ENCODE data around the gene CCDC81.

DNA sequence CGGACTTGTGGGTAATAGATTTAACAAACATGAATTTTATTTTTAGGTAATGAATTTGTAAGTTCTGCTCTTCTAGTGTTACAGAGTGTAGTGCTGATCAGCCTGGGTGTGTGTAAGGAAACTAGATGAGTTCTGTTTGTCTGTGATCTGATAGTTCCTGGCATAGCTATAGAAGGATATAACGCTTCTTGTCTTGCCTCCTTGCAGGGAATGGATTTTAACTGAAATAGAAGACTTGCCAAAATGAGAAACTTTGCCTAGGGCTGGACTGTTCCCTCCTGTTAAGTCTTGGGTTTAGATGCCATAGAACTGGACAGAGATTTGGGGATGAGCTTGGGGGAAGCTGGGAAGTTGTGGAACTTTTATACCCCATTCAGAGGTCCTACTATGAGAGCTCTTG lies 11.6 kb downstream of the CCDC81 start:
- TF ChIP-seq CEBPB (tag; IDR thresholded peaks at IDR 0.05) (no peak), TBP (optimal IDR thresholded peaks at IDR 0.05; ENCODE audit: low read depth, low read length) (no peak), MXI1 (IDR thresholded peaks at IDR 0.05; ENCODE audit: low read depth, low read length) (no peak), PRMT5 (CRISPR knock-in tag; IDR thresholded peaks at IDR 0.05) (no peak)
- TF ChIP-seq, protein P1, sequence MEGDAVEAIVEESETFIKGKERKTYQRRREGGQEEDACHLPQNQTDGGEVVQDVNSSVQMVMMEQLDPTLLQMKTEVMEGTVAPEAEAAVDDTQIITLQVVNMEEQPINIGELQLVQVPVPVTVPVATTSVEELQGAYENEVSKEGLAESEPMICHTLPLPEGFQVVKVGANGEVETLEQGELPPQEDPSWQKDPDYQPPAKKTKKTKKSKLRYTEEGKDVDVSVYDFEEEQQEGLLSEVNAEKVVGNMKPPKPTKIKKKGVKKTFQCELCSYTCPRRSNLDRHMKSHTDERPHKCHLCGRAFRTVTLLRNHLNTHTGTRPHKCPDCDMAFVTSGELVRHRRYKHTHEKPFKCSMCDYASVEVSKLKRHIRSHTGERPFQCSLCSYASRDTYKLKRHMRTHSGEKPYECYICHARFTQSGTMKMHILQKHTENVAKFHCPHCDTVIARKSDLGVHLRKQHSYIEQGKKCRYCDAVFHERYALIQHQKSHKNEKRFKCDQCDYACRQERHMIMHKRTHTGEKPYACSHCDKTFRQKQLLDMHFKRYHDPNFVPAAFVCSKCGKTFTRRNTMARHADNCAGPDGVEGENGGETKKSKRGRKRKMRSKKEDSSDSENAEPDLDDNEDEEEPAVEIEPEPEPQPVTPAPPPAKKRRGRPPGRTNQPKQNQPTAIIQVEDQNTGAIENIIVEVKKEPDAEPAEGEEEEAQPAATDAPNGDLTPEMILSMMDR (IDR thresholded peaks at IDR 0.05 in 2 of 3, conservative IDR thresholded peaks at IDR 0.05 in 1 of 3; ENCODE audit: insufficient read depth in 2 of 3, low read depth in 1 of 3, low read length in 3 of 3), result no peak
- TF ChIP-seq, protein P2, sequence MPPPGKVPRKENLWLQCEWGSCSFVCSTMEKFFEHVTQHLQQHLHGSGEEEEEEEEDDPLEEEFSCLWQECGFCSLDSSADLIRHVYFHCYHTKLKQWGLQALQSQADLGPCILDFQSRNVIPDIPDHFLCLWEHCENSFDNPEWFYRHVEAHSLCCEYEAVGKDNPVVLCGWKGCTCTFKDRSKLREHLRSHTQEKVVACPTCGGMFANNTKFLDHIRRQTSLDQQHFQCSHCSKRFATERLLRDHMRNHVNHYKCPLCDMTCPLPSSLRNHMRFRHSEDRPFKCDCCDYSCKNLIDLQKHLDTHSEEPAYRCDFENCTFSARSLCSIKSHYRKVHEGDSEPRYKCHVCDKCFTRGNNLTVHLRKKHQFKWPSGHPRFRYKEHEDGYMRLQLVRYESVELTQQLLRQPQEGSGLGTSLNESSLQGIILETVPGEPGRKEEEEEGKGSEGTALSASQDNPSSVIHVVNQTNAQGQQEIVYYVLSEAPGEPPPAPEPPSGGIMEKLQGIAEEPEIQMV (tag; conservative IDR thresholded peaks at IDR 0.05; ENCODE audit: low read depth), result no peak
